Endothelial cell (in vitro differentiated cells): ENCODE data around the gene CEP95. TPM values are rescaled to one million over a fixed set of nuclear protein-coding genes. Genes with fewer than 3 reads are reported as not detected.

ENCODE experiments used
- DNase-seq: peaks from one replicate; pipeline ENCODE4 v3.0.0; 2021; ENCODE audit warnings: low spot score
- H3K27ac Mint-ChIP-seq: one replicate; pipeline ENCODE4 v1.8.0; 2021; ENCODE audit warnings: mixed read lengths, inconsistent platforms; ENCODE audit not compliant: unreplicated experiment
- H3K27me3 Mint-ChIP-seq: one replicate; pipeline ENCODE4 v1.8.0; 2021; ENCODE audit warnings: mild to moderate bottlenecking, moderate library complexity, mixed read lengths, inconsistent platforms; ENCODE audit not compliant: unreplicated experiment
- H3K36me3 Mint-ChIP-seq: one replicate; pipeline ENCODE4 v1.8.0; 2021; ENCODE audit warnings: mild to moderate bottlenecking, low read depth, mixed read lengths, inconsistent platforms; ENCODE audit not compliant: unreplicated experiment
- H3K4me1 Mint-ChIP-seq: one replicate; pipeline ENCODE4 v1.8.0; 2021; ENCODE audit warnings: mild to moderate bottlenecking, mixed read lengths, inconsistent platforms; ENCODE audit not compliant: unreplicated experiment
- H3K4me3 Mint-ChIP-seq: one replicate; pipeline ENCODE4 v1.8.0; 2021; ENCODE audit warnings: mild to moderate bottlenecking, mixed read lengths, inconsistent platforms; ENCODE audit not compliant: unreplicated experiment
- H3K9me3 Mint-ChIP-seq: one replicate; pipeline ENCODE4 v1.8.0; 2021; ENCODE audit warnings: mixed read lengths, inconsistent platforms; ENCODE audit not compliant: unreplicated experiment
- microRNA-seq: library from miRNA; unstranded; fragments of <30 nt; microRNA quantifications from one replicate; pipeline ENCODE4, GENCODE V29; 2020; ENCODE audit not compliant: unreplicated experiment
- total RNA-seq: library from RNA; stranded (reverse); fragmentation: NEBNext Ultra II Directional; extraction: Animal tissue kit (Norgen Biotek cat#: 25700); gene quantifications from one replicate; pipeline ENCODE4 v1.2.1, GENCODE V29; 2021; ENCODE audit not compliant: unreplicated experiment
- TF ChIP-seq, protein P1 (sequence below): fragments of 200-600 bp; sonication (generic); IDR thresholded peaks from one replicate; pipeline ENCODE4 v1.5.0; 2021; ENCODE audit warnings: antibody characterized with exemption; ENCODE audit not compliant: unreplicated experiment

CEP95 gene
- total RNA-seq, 1 donor from 2014 or later = 47.8 TPM

DNA sequence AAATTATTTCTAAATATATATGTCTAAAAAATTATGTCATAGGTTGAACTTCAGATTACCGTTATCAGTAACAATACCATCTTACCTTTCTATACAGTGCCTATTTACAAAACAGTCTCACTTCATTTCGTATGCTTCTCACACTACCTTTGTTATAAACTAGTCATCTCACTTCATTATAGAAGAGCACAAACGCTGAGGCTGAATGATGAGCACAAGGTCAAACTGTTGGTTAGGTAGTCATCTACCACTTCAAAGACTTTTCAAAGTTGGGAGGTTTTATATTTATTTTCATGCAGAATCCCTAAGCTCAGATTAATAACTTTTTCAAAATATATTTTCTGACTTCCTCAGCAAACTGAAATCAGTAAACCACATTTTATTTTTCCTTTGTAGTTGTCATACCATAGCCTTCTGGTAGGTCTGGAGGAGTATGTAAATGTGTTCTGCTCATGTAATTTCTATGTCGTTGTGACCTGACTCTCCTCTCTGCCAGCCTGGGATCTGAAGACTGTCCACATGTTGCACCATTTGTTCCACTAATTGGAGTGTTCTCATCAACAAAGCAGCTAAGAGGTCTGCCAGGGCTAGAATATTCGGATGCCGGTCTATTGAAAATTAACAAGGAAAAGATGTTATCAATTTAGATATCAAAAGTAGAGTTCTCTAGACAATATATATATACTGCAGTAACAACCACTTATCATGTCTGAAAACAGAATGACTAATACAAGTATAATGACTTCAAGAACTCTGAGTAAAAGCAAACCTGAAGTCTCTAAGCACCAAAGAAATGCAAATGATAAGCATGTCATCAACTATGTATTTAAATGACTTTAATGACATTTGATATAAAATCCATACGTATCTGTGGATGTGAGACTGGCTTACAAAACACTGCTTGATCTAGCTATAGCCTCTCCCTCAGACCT lies 73.9 kb downstream of the CEP95 start:
- H3K4me1 Mint-ChIP-seq = peaks cover 4% of the 10 kb centered on the region
- TF ChIP-seq, protein P1, sequence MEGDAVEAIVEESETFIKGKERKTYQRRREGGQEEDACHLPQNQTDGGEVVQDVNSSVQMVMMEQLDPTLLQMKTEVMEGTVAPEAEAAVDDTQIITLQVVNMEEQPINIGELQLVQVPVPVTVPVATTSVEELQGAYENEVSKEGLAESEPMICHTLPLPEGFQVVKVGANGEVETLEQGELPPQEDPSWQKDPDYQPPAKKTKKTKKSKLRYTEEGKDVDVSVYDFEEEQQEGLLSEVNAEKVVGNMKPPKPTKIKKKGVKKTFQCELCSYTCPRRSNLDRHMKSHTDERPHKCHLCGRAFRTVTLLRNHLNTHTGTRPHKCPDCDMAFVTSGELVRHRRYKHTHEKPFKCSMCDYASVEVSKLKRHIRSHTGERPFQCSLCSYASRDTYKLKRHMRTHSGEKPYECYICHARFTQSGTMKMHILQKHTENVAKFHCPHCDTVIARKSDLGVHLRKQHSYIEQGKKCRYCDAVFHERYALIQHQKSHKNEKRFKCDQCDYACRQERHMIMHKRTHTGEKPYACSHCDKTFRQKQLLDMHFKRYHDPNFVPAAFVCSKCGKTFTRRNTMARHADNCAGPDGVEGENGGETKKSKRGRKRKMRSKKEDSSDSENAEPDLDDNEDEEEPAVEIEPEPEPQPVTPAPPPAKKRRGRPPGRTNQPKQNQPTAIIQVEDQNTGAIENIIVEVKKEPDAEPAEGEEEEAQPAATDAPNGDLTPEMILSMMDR = no peak
- no peaks in the 10 kb centered on the region for H3K9me3 Mint-ChIP-seq
- no peaks in the 10 kb centered on the region for H3K27me3 Mint-ChIP-seq
- H3K36me3 Mint-ChIP-seq = peaks cover 19% of the 10 kb centered on the region
- no peak for DNase-seq
- H3K27ac Mint-ChIP-seq = no peak overlapping the region
- H3K4me3 Mint-ChIP-seq = no peak overlapping the region

DNA sequence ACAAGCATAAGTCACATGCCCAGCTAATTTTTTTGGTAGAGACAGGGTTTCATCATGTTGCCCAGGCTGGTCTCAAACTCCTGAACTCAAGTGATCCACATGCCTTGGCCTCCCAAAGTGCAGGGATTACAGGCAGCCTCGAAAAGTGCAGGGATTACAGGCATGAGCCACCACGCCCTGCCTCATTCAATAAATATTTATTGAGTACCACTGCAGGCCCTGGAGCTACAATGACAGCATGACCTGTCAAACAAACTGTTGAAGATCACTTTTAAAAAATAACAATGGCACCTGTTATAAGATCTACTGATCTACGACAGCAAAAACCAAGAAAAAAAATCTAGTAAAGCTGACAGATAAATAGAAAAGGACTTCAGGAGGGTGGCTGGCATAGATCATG lies 76.3 kb downstream of the CEP95 start:
- TF ChIP-seq, protein P1 = no peak
- Mint-ChIP-seq H3K27ac (no peak overlapping the region), H3K36me3 (peaks cover 17% of the 10 kb centered on the region), H3K4me3 (no peak overlapping the region), H3K9me3 (no peaks in the 10 kb centered on the region), H3K27me3 (no peaks in the 10 kb centered on the region), H3K4me1 (peaks cover 4% of the 10 kb centered on the region)
- no peak for DNase-seq

DNA sequence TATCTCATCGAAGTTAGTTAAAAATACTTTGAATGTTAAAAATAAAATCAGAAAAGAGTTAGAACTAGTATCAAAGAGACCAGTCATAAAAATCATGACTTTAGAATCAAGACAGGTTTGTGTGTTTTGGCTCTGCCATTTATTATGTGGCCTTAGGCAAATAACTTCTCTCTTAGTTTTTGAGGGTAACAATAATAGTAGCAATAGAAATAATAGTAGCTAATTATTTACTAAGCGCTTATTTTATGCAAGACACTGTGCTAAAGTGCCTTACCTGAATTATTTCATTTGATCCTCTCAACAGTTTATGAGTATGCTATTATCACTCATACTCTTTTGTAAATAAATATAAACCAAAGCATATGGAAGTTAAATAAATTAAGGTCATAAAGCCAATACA lies 78.4 kb downstream of the CEP95 start:
- H3K36me3 Mint-ChIP-seq = peaks cover 13% of the 10 kb centered on the region
- H3K4me3 Mint-ChIP-seq = no peak overlapping the region
- no peak overlapping the region for H3K27ac Mint-ChIP-seq
- H3K27me3 Mint-ChIP-seq = no peaks in the 10 kb centered on the region
- no peaks in the 10 kb centered on the region for H3K9me3 Mint-ChIP-seq
- peaks cover 4% of the 10 kb centered on the region for H3K4me1 Mint-ChIP-seq
- TF ChIP-seq, protein P1 = no peak
- no peak for DNase-seq

Small RNAs within 50 kb of the gene (microRNA-seq; reads per million reads assigned to microRNA genes)
- 9.3 reads per million, percentile 58 among the genes with 10 or more reads in this experiment for gene MIR3064
- gene MIR5047 = not detected

Other genes starting within 250 kb of the CEP95 start
- 16.3 TPM for gene TEX2, start 243.7 kb upstream of the CEP95 start, total RNA-seq
- gene PECAM1, start 116.1 kb upstream of the CEP95 start, total RNA-seq = 844 TPM
- 1.6 TPM for gene MILR1, start 57.9 kb upstream of the CEP95 start, total RNA-seq
- gene POLG2, start 9.9 kb upstream of the CEP95 start, total RNA-seq = 21.3 TPM
- 771 TPM for gene DDX5, start 688 bp upstream of the CEP95 start, total RNA-seq
- gene SMURF2, start 155.3 kb downstream of the CEP95 start, total RNA-seq = 69.2 TPM